Mucosa of descending colon (tissue), 3 donors: ENCODE measurements around the gene TSPAN5. TPM values are rescaled to one million over a fixed set of nuclear protein-coding genes. Genes with fewer than 3 reads are reported as not detected.

Experiments
- ATAC-seq: fragments of 200-7000 bp; cut with Tn5 transposase; one replicate; pipeline ENCODE4 v1.9.1; 2020; ENCODE audit warnings: mild to moderate bottlenecking, moderate library complexity
- DNase-seq, 3 donors: peaks; one replicate each; pipeline ENCODE4 v3.0.0-alpha.2; 2020
- H3K36me3 ChIP-seq: fragments of 200-600 bp; one replicate; pipeline ENCODE4 v1.8.0; 2021; ENCODE audit warnings: low read depth, mild to moderate bottlenecking
- H3K4me1 ChIP-seq: fragments of 200-600 bp; one replicate; pipeline ENCODE4 v1.8.0; 2021; ENCODE audit warnings: low read depth, mild to moderate bottlenecking
- H3K4me3 ChIP-seq: fragments of 200-600 bp; one replicate; pipeline ENCODE4 v1.8.0; 2021; ENCODE audit warnings: mild to moderate bottlenecking
- H3K9me3 ChIP-seq: fragments of 200-600 bp; one replicate; pipeline ENCODE4 v1.8.0; 2021; ENCODE audit warnings: mild to moderate bottlenecking
- CTCF ChIP-seq: fragments of 200-600 bp; IDR thresholded peaks from one replicate; pipeline ENCODE4 v1.8.0; 2022; ENCODE audit warnings: antibody characterized with exemption, mild to moderate bottlenecking
- intact Hi-C, 2 donors: fragments of 100-400 bp; cut with DNase I in 1 of 2; cut with micrococcal nuclease in 1 of 2; formaldehyde crosslinking; loops; one replicate each; pipeline versions ENCODE4 v1.11.0 to v1.11.1; 2022; cut with DNase I, micrococcal nuclease
- total RNA-seq, 3 donors: library from RNA; stranded (reverse); fragmentation: NEBNext Ultra II Directional in 2 of 3; extraction: Animal tissue kit (Norgen Biotek cat#: 25700) in 2 of 3; gene quantifications; one replicate each; pipeline versions ENCODE4 v1.2.1 to v1.2.4, GENCODE V29; 2021 to 2023
- donor health status: DM: no; HTN: no; CAD: no; lungs with moderate emphysema.
- donor health status: DM: no; HTN: no; CAD: no.
- donor health status: DM: no; HTN: yes; CAD: no.

Gene TSPAN5
- total RNA-seq, 3 donors from 2014 or later: 3.9 to 11.8 (median 4.9) TPM

GRCh38 chr4:98509721-98510120, 148.7 kb downstream of the TSPAN5 start:
- intact Hi-C loops: no loop called here
- no peak for TF ChIP-seq CTCF
- Histone ChIP-seq H3K9me3 (no peaks in the 10 kb centered on the region), H3K4me1 (no peaks in the 10 kb centered on the region), H3K36me3 (no peaks in the 10 kb centered on the region), H3K4me3 (no peak overlapping the region)
- DNase-seq (no peak), ATAC-seq (no peak)

DNA sequence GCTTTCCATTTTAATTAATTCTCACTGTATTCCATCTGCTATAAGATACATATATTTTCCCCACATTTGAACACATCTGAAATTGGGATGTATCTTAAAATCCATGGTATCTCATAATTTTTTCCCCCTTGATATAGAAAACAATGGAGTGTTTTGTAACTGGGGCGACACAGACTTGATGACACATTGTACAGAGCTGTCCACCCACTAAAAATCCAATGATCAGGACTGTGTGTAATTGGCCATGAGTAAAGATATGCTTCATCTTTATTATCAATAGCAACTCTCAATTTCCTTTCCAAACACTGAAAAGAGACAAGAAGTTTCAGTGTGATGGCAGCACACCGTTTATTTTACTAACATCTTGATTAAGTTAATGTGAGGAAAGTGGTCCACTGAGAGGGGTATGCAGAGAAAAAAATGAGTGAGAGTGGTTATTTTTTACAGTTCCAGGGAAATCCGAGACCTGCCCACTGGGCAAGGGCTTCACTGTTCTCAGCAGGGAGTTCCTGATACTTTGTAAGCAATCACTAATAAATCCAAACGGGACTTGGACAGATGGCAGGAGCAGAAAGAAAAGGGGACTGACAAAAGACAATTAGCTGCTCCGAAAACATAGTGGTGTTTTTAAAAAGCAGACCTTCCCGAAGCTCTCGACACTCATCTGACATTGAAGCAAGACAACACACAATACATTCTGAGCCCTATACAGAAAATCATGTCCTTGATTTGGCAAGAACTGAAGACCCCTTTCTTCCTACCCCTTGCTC, 149.4 kb downstream of the TSPAN5 start:
- no peaks in the 10 kb centered on the region for H3K4me1 ChIP-seq
- H3K9me3 ChIP-seq: no peaks in the 10 kb centered on the region
- TF ChIP-seq CTCF: no peak
- H3K4me3 ChIP-seq: no peak overlapping the region
- no peak for ATAC-seq
- intact Hi-C loops: no loop called here
- H3K36me3 ChIP-seq: no peaks in the 10 kb centered on the region
- no peak for DNase-seq

- Histone ChIP-seq H3K9me3 (no peaks in the 10 kb centered on the region), H3K4me1 (no peaks in the 10 kb centered on the region), H3K36me3 (no peaks in the 10 kb centered on the region), H3K4me3 (no peak overlapping the region)
- no peak for TF ChIP-seq CTCF
- intact Hi-C loops: no loop called here
- ATAC-seq (no peak), DNase-seq (no peak)
Observed at GRCh38 chr4:98508248-98508647, 150.2 kb downstream of the TSPAN5 start.

GRCh38 chr4:98507299-98507698, 151.1 kb downstream of the TSPAN5 start:
- no peak for ATAC-seq
- intact Hi-C loops: no loop called here
- no peaks in the 10 kb centered on the region for H3K4me1 ChIP-seq
- DNase-seq: no peak
- no peak for TF ChIP-seq CTCF
- H3K9me3 ChIP-seq: no peaks in the 10 kb centered on the region
- H3K4me3 ChIP-seq: no peak overlapping the region
- H3K36me3 ChIP-seq: no peaks in the 10 kb centered on the region

DNA sequence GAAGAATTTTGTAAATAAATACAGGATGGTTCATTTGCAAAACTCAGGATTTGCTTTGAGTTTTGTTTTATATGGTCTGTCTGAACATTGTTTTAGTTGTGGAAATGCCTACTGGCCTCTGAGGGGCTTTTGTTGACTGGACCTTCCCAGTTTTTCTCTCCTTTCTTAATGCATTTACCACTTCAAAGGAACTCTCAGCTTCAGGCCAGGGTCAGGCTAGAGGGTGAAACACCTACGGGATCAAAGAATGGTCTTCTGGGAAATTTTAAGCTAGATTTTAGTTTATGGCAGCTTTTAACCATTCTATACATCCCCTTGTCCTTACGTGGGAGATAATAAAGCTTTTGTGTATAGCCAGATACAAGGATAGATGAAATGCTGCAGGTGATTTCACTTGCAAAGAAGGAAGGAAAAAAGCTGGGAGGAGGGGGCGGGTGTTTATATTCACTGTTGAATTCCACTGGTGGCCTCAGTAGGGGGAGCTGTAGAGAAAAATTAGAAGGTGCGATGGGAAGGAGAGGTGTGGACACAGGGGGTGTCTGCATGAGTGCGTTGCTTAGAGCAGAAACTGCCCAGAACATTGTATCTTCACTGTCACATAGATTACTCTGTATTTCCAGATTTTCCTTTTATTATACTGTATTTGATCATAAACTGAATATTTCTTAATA, 151.8 kb downstream of the TSPAN5 start:
- no peak for ATAC-seq
- DNase-seq: no peak
- Histone ChIP-seq H3K4me1 (no peaks in the 10 kb centered on the region), H3K4me3 (no peak overlapping the region), H3K9me3 (no peaks in the 10 kb centered on the region), H3K36me3 (no peaks in the 10 kb centered on the region)
- TF ChIP-seq CTCF: no peak
- intact Hi-C loops: no loop called here
